DND-41 (cell line): ENCODE measurements around the gene NUMBL.
"Not testable (repeated sequence)": the region's sequence is repeated elsewhere in the genome, so short reads cannot be mapped to it uniquely, and the experiment has no call there.

Source experiments
- ATAC-seq: fragments of 200-7000 bp; cut with Tn5 transposase; 3 replicates; pipeline ENCODE4 v1.9.1; 2021; ENCODE audit warnings: low read depth; ENCODE audit not compliant: insufficient read depth
- DNase-seq: peaks from one replicate; pipeline ENCODE4 v3.0.0-alpha.2; 2020
- H2AFZ ChIP-seq: 2 replicates; pipeline ENCODE4 v1.6.0; 2012; ENCODE audit warnings: low read depth, low read length
- H3K27ac ChIP-seq: 2 replicates; pipeline ENCODE4 v1.5.1; 2012; ENCODE audit warnings: low read length, inconsistent platforms
- H3K27me3 ChIP-seq: fragments of 200-600 bp; sonication (generic); 2 replicates; pipeline ENCODE4 v1.6.0; 2012; ENCODE audit warnings: low read length, mild to moderate bottlenecking, inconsistent platforms; ENCODE audit not compliant: insufficient read depth, poor library complexity
- H3K36me3 ChIP-seq: 2 replicates; pipeline ENCODE4 v1.5.1; 2012; ENCODE audit warnings: low read length, inconsistent platforms; ENCODE audit not compliant: insufficient read depth
- H3K4me1 ChIP-seq: 2 replicates; pipeline ENCODE4 v1.5.1; 2012; ENCODE audit warnings: mild to moderate bottlenecking, low read length; ENCODE audit not compliant: insufficient read depth
- H3K4me2 ChIP-seq: 2 replicates; pipeline ENCODE4 v1.6.0; 2012; ENCODE audit warnings: mild to moderate bottlenecking, moderate library complexity, low read length, inconsistent platforms; ENCODE audit not compliant: insufficient read depth
- H3K4me3 ChIP-seq, 2 experiments: fragments of 200-600 bp in 1 of 2; shearing (Covaris generic) in 1 of 2; 2 replicates each; pipeline ENCODE4 v1.5.1; 2012 to 2016; ENCODE audit warnings: inconsistent platforms in 2 of 2, low read length in 2 of 2, mild to moderate bottlenecking in 2 of 2, low read depth in 1 of 2, moderate library complexity in 1 of 2
- H3K79me2 ChIP-seq: 2 replicates; pipeline ENCODE4 v1.6.0; 2012; ENCODE audit warnings: low read length, inconsistent platforms; ENCODE audit not compliant: insufficient read depth
- H3K9ac ChIP-seq: 2 replicates; pipeline ENCODE4 v1.6.0; 2012; ENCODE audit warnings: low read depth, mild to moderate bottlenecking, inconsistent platforms, low read length, moderate library complexity
- H3K9me3 ChIP-seq: 2 replicates; pipeline ENCODE4 v1.5.1; 2012; ENCODE audit warnings: low read length, moderate library complexity, mild to moderate bottlenecking, inconsistent platforms; ENCODE audit not compliant: insufficient read depth, severe bottlenecking
- H4K20me1 ChIP-seq: 2 replicates; pipeline ENCODE4 v1.6.0; 2012; ENCODE audit warnings: low read length; ENCODE audit not compliant: insufficient read depth
- EZH2 ChIP-seq: IDR thresholded peaks from 3 replicates; pipeline ENCODE4 v1.6.1; 2012; ENCODE audit warnings: borderline replicate concordance, low read depth, mild to moderate bottlenecking, moderate library complexity, low read length, inconsistent platforms; ENCODE audit not compliant: severe bottlenecking
- TF ChIP-seq, protein P1 (sequence below): IDR thresholded peaks from 2 replicates; pipeline ENCODE4 v1.5.1; 2012; ENCODE audit warnings: borderline replicate concordance, low read length, moderate library complexity, mild to moderate bottlenecking; ENCODE audit not compliant: poor library complexity, severe bottlenecking; ENCODE audit errors: extremely low read depth

Gene NUMBL

DNA sequence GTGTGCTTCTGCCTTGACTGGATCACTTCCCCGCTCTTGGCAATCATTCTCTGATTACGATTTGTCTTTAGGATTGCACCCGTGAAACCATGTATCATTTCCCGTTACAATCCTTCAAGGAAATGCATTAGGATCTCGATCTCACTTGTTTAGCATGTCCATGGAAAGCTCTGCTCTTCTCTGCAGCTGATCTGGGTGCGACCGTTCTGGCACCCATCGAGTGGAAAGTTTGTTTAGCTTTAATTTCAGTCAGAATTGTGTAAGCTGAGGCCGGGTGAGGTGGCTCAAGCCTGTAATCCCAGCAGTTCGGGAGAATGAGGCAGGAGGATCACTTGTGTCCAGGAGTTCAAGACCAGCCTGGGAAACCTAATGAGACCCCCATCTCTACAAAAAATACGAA is 30.9 kb downstream of the NUMBL start:
- no peak overlapping the region for H3K27ac ChIP-seq
- H3K27me3 ChIP-seq: no peaks in the 10 kb centered on the region
- ATAC-seq (no peak), DNase-seq (no peak)
- H3K4me2 ChIP-seq: no peak overlapping the region
- no peaks in the 10 kb centered on the region for H4K20me1 ChIP-seq
- no peak for TF ChIP-seq EZH2
- H2AFZ ChIP-seq: no peak overlapping the region
- H3K79me2 ChIP-seq: no peaks in the 10 kb centered on the region
- peaks cover 18% of the 10 kb centered on the region for H3K4me1 ChIP-seq
- no peaks in the 10 kb centered on the region for H3K9me3 ChIP-seq
- no peak overlapping the region for H3K9ac ChIP-seq
- no peaks in the 10 kb centered on the region for H3K36me3 ChIP-seq
- no peak overlapping the region for H3K4me3 ChIP-seq

DNA sequence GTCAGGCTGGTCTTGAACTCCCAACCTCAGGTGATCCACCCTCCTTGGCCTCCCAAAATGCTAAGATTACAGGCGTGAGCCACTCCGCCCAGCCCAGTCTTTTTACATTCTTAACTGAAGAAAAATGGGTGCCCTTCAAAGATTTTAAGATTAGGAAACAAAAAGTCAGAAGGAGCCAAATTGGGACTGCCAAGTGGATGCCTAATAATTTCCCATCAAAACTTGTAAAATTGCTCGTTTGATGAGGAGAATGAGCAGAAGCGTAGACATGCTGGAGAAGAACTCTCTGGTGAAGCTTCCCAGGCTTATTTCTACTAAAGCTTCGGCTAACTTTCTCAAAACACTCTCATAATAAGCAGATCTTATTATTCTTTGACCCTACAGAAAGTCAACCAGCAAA is 31.3 kb downstream of the NUMBL start:
- H3K4me1 ChIP-seq: peaks cover 18% of the 10 kb centered on the region
- no peaks in the 10 kb centered on the region for H3K9me3 ChIP-seq
- no peaks in the 10 kb centered on the region for H3K36me3 ChIP-seq
- no peaks in the 10 kb centered on the region for H4K20me1 ChIP-seq
- ATAC-seq: no peak
- no peak overlapping the region for H3K27ac ChIP-seq
- no peak for DNase-seq
- TF ChIP-seq, protein P1, sequence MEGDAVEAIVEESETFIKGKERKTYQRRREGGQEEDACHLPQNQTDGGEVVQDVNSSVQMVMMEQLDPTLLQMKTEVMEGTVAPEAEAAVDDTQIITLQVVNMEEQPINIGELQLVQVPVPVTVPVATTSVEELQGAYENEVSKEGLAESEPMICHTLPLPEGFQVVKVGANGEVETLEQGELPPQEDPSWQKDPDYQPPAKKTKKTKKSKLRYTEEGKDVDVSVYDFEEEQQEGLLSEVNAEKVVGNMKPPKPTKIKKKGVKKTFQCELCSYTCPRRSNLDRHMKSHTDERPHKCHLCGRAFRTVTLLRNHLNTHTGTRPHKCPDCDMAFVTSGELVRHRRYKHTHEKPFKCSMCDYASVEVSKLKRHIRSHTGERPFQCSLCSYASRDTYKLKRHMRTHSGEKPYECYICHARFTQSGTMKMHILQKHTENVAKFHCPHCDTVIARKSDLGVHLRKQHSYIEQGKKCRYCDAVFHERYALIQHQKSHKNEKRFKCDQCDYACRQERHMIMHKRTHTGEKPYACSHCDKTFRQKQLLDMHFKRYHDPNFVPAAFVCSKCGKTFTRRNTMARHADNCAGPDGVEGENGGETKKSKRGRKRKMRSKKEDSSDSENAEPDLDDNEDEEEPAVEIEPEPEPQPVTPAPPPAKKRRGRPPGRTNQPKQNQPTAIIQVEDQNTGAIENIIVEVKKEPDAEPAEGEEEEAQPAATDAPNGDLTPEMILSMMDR: no peak
- TF ChIP-seq EZH2: no peak
- no peak overlapping the region for H3K4me2 ChIP-seq
- no peak overlapping the region for H3K4me3 ChIP-seq
- no peak overlapping the region for H3K9ac ChIP-seq
- no peaks in the 10 kb centered on the region for H3K79me2 ChIP-seq
- no peak overlapping the region for H2AFZ ChIP-seq
- no peaks in the 10 kb centered on the region for H3K27me3 ChIP-seq

DNA sequence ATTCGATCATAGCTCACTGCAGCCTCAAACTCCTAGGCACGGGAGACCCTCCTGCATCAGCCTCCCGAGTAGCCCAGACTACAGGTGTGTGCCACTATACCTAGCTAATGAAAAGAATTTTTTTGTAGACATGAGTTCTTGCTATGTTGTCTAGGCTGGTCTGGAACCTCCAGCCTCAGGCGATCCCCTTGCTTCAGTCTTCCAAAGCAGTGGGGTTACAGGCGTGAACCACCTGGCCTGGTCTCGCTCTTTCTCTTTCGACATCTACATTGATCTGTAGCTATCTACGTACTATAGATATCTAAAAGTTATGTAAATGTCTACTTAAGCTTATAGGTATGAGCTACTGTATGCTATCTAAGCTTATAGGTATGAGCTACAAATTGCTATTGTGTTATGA is 32.4 kb downstream of the NUMBL start:
- DNase-seq (no peak), ATAC-seq (no peak)
- H3K79me2 ChIP-seq: no peaks in the 10 kb centered on the region
- no peak overlapping the region for H3K4me3 ChIP-seq
- no peak overlapping the region for H3K4me2 ChIP-seq
- no peak overlapping the region for H2AFZ ChIP-seq
- no peak overlapping the region for H3K27ac ChIP-seq
- H3K9me3 ChIP-seq: no peaks in the 10 kb centered on the region
- no peaks in the 10 kb centered on the region for H4K20me1 ChIP-seq
- H3K4me1 ChIP-seq: peaks cover 9% of the 10 kb centered on the region; the same call in 1 of the 2 replicates
- TF ChIP-seq, protein P1: no peak
- no peak for TF ChIP-seq EZH2
- H3K36me3 ChIP-seq: no peaks in the 10 kb centered on the region
- no peaks in the 10 kb centered on the region for H3K27me3 ChIP-seq
- no peak overlapping the region for H3K9ac ChIP-seq

DNA sequence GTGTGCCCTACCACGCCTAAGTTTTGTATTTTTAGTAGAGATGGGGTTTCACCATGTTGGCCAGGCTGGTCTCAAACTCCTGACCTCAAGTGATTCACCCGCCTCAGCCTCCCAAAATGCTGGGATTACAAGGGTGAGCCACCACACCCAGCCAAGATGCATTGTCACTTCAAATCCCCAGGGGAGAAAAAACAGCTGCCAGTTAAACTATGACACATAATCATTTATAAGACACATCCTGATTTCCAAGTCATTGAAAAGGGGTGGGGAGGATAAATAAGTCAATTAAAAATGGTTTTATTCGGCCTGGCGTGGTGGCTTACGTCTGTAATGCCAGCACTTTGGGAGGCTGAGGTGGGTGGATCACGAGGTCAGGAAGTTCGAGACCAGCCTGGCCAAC is 34.8 kb downstream of the NUMBL start:
- not testable (repeated sequence) for H3K27ac ChIP-seq

DNA sequence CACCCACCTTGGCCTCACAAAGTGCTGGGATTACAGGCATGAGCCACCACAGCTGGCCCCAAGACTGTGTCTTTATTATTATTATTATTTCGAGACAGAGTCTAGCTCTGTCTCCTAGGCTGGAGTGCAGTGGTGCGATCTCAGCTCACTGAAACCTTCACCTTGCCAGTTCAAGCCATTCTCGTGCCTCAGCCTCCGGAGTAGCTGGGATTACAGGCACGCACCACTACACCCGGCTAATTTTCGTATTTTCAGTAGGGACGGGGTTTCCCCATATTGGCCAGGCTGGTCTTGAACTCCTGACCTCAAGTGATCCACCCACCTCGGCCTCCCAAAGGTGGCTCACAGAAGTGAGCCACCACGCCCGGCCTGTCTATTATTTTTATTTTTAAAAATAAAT is 38.1 kb downstream of the NUMBL start:
- not testable (repeated sequence) for H3K9ac ChIP-seq, ATAC-seq, H2AFZ ChIP-seq, H3K4me1 ChIP-seq, H3K9me3 ChIP-seq, H4K20me1 ChIP-seq, H3K4me2 ChIP-seq, DNase-seq, H3K79me2 ChIP-seq, H3K36me3 ChIP-seq, H3K4me3 ChIP-seq, H3K27ac ChIP-seq, H3K27me3 ChIP-seq

More for the DNA sequence above, 34.8 kb downstream of the NUMBL start:
- not testable (repeated sequence) for DNase-seq, H3K27me3 ChIP-seq, H3K79me2 ChIP-seq, H3K9me3 ChIP-seq, H3K36me3 ChIP-seq, H3K4me3 ChIP-seq, H3K9ac ChIP-seq, H3K4me2 ChIP-seq, H4K20me1 ChIP-seq, H3K4me1 ChIP-seq, ATAC-seq, H2AFZ ChIP-seq
